NCI-H446 treated with DMSO at 0.1 percent for 48 hours (cell line): ENCODE data around the gene MSI2.
A peak's percentile ranks its signal among the peaks of the same experiment; 100 is the strongest.

Experiments used
- DNase-seq: peaks from one replicate; lab custom pipeline; 2025; lab: John Stamatoyannopoulos, UW

MSI2 gene

GRCh38 chr17:57541472-57542394 is 285.4 kb downstream of the MSI2 start:
- no peak for DNase-seq

GRCh38 chr17:57542510-57542909 is 286.2 kb downstream of the MSI2 start:
- no peak for DNase-seq

DNA sequence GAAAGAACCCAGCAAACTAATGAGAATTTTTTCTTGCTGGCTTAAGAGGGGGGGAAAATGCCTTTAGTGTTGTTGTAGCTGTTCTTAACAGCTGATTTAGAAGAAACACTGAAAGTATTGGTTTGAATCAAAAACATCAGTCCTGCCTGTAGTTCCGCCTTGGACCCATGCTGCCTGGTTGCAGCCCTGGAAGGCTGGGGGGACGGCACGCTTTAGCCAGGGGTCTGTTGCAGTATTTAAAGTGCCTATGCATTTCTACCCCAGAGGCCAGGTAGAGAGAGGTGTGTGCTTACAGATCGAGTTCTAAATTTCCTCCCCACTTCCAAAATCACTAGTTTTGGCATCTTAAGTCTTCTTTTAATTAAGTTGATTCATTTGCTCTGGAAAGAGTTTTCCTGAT is 286.9 kb downstream of the MSI2 start:
- no peak for DNase-seq

DNA sequence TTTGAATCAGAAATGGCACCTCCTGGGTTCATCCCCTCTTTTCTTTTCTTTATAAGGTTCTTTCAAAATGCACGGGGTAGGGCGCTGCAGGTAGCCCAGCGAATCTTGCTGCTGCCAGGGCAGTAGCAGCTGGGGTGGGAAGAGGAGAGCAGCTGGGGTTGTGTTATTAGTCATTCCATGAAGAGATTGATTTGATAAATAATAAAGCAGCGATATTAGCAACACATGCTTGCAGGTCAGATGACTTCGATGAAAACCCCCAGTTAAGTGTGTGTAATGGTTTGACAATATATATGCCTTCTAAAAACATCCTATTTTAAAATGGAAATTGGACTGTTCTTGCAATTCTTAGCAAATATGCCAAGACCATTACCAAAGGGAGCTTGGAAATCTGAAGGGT is 288.1 kb downstream of the MSI2 start:
- DNase-seq = peak; percentile 37

DNA sequence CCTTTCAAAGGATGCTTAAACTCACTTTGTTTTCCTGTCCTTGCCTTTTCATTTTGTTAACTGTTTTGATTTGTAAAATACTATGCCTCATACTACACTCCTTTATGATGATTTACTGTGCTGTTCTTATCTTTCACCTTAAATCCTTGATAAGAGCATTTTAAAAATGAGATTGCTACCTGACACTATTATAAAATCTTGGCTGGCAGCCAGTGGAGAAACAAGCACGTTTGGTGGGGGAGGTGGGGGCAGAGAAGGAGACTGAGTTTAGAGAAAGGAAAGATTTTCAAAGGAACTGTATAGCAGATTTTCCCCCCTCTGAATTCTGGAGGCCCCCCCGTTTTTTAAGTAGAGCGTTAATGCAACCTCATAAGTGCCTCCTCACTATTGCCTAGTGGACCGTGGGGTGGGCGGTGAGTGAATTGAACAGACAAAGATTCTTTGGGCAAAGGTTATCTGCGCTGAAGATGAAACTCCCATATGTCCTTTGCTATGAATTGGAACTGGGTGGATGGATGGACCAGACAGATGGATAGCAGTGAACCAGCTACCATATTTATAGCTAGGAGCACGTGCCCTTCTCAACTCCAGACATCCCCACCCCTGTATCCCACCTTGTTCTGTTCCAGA is 288.6 kb downstream of the MSI2 start:
- DNase-seq = no peak

- DNase-seq = no peak
These were observed 289.5 kb downstream of the MSI2 start for GRCh38 chr17:57545731-57546342.

- no peak for DNase-seq
These were observed 292.4 kb downstream of the MSI2 start for GRCh38 chr17:57548421-57549410.

DNA sequence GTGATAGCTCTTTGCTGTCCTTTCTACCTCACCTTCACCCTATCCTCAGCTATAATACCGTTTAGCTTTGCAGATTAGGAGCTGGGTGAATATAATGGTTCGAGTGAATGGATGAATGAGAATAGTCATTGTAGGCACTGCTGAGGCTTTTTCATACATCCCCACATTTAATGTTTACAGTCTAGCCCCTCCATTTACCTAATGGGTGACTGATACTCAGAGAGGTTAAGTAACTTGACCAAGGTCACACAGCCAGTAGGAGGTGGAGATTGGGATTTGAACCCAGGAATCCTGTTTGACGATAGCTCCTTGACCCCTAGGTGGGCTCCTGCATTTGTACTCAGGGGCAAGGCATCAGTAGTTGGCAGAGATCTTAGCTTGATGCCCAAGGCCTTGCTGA is 293.1 kb downstream of the MSI2 start:
- DNase-seq = no peak

GRCh38 chr17:57550016-57550415 is 293.7 kb downstream of the MSI2 start:
- no peak for DNase-seq

- no peak for DNase-seq
These were observed 294.5 kb downstream of the MSI2 start for GRCh38 chr17:57550668-57551315.

DNA sequence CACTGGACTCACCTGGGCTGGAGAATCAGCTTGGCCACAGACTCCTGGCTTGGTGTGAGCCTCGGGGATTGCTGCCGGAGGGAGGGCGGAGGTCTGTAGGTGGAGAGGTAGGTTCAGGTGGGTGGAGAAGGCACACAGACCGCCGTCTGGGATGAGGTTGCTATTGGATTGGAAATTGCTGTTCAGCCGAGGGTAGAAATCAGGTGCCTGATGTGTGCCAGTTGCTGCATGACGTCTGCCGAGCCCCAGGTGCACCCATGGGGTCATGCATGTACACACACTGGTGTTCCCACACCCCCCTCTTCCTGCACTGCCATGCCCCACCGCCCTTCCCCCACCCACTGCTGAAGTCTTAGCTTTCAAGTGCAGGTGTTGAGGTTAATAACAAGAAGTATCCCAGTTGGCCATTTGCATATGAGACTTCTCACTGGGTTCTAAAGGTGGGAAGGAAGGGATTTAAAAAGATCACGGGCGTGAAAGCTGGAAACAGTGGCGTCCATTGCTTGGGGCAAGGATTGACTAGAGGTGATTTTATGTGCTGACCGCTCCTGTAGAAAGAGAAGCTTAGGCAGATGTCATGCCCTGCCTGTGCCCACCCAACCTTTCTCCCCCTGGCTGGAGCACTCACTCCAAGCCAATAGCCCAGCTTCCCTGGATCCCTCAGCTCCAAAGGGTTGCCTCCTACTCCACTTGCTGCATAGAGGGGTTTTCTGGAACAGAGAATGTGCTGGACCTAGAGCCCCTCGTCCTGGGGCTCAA is 295.2 kb downstream of the MSI2 start:
- DNase-seq = no peak

DNA sequence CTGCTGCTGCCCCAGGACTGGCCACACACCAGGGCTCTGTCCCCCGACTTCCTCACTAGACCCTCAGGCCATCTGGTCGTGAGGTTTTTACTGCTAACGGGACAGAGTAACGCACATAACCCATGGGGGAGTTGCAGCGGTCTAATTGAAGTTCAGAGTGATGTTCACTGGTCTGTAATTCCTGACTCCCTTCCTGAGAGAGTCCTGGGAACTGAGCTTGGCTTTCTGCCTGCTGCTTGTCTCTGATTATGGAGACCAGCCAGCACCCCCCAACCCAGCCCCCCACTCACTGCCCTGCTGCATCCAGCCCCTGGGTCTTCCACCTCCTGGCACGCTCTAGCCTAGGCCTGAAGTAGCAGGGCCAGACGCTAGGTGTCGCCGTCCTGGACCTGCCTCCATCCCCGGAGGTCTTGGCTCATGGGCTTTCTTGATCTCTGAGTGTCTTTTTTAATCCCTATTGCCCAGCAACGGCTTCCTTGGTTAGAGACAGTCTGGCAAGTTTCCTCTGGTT is 295.8 kb downstream of the MSI2 start:
- no peak for DNase-seq

DNA sequence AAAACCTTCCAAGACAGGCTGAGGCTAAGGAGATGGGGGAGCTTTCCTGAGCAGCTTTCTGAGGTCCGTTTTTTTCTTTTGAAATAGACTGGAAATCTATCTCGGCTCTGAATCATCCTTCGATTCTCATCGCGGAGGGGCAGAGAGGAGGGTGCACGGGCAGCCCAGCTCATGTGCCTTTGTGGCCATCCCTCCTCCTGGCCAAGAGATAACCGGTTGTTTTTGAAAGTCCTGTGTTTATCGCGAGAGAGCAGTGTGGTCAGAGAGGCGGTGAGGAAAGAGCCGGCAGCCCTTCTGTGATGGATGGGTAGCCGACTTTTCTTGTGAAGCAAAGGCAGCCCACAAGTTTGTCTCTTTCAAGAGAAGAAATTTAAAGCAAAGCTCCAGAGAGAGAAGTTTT is 297.2 kb downstream of the MSI2 start:
- DNase-seq = no peak

DNA sequence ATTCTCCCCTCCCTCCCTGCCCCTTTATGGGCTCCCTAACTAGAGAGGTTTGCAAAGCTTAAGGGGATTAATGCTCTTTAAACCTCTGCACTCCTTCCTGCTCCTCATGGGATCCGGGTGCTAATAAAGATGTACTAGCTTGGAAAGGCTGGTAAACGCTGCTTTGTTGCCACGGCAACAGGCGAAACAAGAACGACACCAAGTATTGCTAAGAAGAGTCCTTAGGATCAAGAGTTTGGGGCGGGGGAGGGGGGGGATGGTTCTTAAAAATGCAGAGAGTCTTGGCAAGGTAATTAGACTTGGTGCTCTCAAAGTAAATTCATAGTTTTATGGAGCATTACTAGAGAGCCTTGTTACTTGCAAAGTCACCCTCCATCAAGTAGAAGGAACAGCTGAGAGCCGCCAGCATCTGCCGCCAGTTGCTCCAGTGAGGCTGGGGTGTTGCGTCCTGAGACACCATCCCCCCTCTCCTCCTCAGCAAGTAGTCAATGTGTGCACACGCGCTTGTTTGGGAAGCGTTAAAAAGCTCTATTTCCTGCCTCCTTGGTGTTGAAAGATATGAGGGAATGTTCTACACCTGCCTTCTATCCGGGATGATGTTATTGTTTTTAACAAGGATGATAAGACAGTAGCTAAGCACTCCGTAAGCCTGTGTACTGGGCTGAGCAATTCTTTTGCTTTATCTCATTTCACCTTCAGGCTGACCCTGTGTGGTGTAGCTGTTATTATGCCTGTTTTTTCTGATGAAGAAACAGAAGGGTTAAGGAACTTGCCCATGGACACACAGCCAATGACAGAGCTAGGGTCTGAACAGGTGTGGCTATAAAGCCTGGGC is 297.9 kb downstream of the MSI2 start:
- DNase-seq = no peak

- DNase-seq = no peak
These were observed 298.7 kb downstream of the MSI2 start for GRCh38 chr17:57554826-57555635.

DNA sequence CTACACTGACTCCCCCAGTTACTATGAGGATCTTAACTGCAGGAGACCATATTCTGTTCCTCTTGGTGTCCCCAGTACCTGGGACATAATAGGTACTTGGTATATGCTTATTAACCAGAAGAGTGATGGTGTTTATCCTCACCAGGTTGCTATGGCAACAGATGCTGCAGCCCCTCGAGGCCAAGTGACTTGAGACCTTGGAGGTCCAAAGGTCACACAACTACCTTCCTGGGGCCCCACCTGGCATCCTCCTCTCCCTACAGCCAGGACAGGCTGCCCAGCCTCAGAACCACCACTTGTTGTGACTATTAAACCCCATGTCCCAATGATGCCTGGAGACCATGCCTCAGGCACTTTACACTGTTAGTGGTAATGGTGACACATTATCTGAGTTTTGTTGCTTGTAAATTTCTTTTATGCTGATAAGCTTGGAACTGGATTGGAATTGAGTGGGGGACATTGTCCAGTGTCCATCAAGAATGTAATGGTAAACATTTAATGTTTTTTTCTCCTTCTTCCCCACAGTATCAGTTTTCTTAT is 299.4 kb downstream of the MSI2 start:
- DNase-seq = no peak

GRCh38 chr17:57556320-57556719 is 300.0 kb downstream of the MSI2 start:
- DNase-seq = no peak

- DNase-seq = no peak
These were observed 300.7 kb downstream of the MSI2 start for GRCh38 chr17:57556977-57557376.
